ENCODE data around the gene CNN1.

DNA sequence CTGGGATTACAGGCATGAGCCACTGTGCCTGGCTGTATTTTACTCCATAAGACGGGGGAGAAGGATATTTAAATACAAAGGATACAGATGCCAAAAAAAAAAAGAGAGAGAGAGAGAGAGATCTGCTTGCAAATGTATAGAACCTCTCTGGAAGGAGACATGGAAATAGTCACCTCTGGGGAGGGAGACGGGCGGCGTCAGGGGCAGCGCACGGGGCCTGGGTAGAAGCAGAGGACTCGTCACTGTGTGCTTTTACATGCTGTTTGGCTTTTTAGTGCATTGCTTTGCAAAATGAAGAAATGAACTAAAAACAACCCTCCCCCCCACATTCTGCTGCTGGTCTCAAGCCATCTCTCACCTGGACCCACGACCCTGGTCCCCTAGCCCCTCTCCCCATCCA lies 28.2 kb upstream of the CNN1 start:
- TF ChIP-seq, protein P1, sequence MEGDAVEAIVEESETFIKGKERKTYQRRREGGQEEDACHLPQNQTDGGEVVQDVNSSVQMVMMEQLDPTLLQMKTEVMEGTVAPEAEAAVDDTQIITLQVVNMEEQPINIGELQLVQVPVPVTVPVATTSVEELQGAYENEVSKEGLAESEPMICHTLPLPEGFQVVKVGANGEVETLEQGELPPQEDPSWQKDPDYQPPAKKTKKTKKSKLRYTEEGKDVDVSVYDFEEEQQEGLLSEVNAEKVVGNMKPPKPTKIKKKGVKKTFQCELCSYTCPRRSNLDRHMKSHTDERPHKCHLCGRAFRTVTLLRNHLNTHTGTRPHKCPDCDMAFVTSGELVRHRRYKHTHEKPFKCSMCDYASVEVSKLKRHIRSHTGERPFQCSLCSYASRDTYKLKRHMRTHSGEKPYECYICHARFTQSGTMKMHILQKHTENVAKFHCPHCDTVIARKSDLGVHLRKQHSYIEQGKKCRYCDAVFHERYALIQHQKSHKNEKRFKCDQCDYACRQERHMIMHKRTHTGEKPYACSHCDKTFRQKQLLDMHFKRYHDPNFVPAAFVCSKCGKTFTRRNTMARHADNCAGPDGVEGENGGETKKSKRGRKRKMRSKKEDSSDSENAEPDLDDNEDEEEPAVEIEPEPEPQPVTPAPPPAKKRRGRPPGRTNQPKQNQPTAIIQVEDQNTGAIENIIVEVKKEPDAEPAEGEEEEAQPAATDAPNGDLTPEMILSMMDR (IDR thresholded peaks at IDR 0.05; ENCODE audit: low read length): no peak
- TF ChIP-seq EZH2 (IDR thresholded peaks at IDR 0.05; ENCODE audit: borderline replicate concordance, low read length): no peak

Measured in OCI-LY1 (cell line).